NCI-H2196 treated with DMSO at 0.1 percent for 48 hours (cell line): ENCODE measurements around the gene OR4F15.
A peak's percentile ranks its signal among the peaks of the same experiment; 100 is the strongest.

Experiments used
- DNase-seq: peaks from one replicate; lab custom pipeline; 2025; ENCODE audit not compliant: unreplicated experiment; lab: John Stamatoyannopoulos, UW

The OR4F15 gene

GRCh38 chr15:101803676-101804075 is 8.3 kb upstream of the OR4F15 start:
- no peak for DNase-seq

- no peak for DNase-seq
Observed at GRCh38 chr15:101804375-101804774, 7.6 kb upstream of the OR4F15 start.

GRCh38 chr15:101804941-101805340 is 7.1 kb upstream of the OR4F15 start:
- no peak for DNase-seq

- DNase-seq, result no peak
Observed at GRCh38 chr15:101805605-101806345, 6.2 kb upstream of the OR4F15 start.

GRCh38 chr15:101807345-101807945 is 4.6 kb upstream of the OR4F15 start:
- DNase-seq, result no peak

GRCh38 chr15:101808201-101808600 is 3.8 kb upstream of the OR4F15 start:
- DNase-seq, result peak; percentile 27

- no peak for DNase-seq
Observed at GRCh38 chr15:101810456-101810855, 1.5 kb upstream of the OR4F15 start.

GRCh38 chr15:101810876-101811275 is 1.1 kb upstream of the OR4F15 start:
- DNase-seq, result no peak

GRCh38 chr15:101813803-101814534 is 2.0 kb downstream of the OR4F15 start:
- no peak for DNase-seq

- DNase-seq, result no peak
Observed at GRCh38 chr15:101820781-101821180, 8.8 kb downstream of the OR4F15 start.

- no peak for DNase-seq
Observed at GRCh38 chr15:101827257-101827656, 15.3 kb downstream of the OR4F15 start.

- DNase-seq, result no peak
Observed at GRCh38 chr15:101828774-101829173, 16.8 kb downstream of the OR4F15 start.

GRCh38 chr15:101841656-101842055 is 29.7 kb downstream of the OR4F15 start:
- DNase-seq, result no peak

- no peak for DNase-seq
Observed at GRCh38 chr15:101844916-101845315, 32.9 kb downstream of the OR4F15 start.

- no peak for DNase-seq
Observed at GRCh38 chr15:101852356-101852755, 40.4 kb downstream of the OR4F15 start.
